G401 (cell line): ENCODE results near the gene SOWAHC. TPM values are rescaled to one million over a fixed set of nuclear protein-coding genes. Genes with fewer than 3 reads are reported as not detected.
"Not testable (repeated sequence)": the region's sequence is repeated elsewhere in the genome, so short reads cannot be mapped to it uniquely, and the experiment has no call there.

ENCODE experiments used
- DNase-seq: peaks from one replicate; pipeline ENCODE4 v3.0.0-alpha.2; 2015; ENCODE audit warnings: low spot score
- in situ Hi-C: cut with HindIII; loops from 2 replicates; pipeline ENCODE4 v1.10.0; 2016; ENCODE audit warnings: low sequenced_read_pairs, mixed read lengths
- total RNA-seq: library from RNA; depleted of rRNA; stranded (reverse); fragments of >200 nt; shearing (Covaris generic); gene quantifications from 2 replicates; pipeline ENCODE4 v1.2.3, GENCODE V29; 2014

The SOWAHC gene
- total RNA-seq, 1 experiment from 2014 or later: 0.34 TPM

DNA sequence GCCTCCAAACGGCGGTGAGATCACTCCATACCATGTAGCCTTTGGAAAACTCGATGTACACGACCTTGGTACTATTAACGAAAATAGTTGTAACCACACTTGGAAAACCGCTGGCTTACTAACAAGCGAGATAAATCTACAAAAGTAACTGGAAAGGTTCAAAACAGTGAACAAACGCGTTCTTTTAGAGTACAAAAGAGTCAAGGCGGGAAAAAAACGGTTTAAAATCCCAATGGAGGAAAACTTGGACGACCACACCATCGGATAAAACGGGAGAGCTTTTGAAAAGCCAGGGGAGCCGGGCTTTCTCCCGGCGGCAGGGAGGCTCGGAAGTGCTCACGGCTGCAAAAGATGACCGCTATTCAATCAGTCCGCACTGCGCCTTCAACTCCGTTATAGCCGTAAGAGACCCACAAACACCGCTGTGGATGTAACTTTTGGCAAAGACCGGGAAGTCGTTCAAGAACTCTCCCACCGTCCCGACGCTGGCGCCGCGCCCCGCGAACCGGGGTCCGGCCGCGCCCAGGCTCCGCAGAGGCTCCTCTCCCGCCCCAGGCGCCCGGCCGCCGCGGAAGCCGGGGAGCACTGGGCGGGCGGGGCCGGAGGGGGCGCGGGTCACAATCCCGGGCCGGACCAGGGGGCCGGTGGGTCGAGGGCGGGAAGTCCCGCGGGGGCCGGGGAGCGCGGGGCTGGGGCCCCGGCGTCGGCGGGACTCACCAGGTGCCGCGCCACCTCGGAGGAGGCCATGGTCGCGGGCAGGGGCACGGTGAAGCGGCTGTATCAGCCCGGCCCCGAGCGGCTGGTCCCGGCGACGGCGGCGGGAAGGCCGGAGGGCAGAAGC, 863 bp upstream of the SOWAHC start:
- DNase-seq: no peak
- in situ Hi-C loops: no loop called here

DNA sequence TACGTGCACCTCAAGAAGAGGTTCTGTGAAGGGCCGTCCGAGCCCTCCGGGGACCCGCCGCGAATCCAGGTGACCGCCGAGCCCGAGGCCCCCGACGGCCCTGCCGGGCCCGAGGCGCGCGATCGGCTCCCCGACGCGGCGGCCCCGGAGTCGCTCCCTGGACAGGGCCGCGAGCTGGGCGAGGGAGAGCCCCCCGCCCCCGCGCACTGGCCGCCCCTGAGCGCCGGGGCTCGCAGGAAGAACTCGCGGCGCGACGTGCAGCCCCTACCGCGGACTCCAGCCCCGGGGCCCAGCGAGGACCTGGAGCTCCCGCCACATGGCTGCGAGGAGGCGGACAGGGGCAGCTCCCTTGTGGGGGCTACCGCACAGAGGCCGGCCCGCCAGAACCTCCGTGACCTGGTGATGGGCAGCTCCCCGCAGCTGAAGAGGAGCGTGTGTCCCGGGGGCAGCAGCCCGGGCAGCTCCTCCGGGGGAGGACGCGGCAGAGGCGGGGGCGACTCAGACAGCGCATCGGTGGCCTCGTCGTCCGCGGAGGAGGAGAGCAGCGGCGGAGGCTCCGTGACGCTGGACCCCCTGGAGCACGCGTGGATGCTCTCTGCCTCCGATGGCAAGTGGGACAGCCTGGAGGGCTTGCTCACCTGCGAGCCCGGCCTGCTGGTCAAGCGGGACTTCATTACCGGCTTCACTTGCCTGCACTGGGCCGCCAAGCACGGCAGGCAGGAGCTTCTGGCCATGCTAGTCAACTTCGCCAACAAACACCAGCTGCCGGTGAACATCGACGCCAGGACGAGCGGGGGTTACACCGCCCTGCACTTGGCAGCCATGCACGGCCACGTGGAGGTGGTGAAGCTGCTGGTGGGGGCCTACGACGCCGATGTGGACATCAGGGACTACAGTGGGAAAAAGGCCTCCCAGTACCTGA, 812 bp downstream of the SOWAHC start:
- no peak for DNase-seq
- in situ Hi-C loops: no loop called here

DNA sequence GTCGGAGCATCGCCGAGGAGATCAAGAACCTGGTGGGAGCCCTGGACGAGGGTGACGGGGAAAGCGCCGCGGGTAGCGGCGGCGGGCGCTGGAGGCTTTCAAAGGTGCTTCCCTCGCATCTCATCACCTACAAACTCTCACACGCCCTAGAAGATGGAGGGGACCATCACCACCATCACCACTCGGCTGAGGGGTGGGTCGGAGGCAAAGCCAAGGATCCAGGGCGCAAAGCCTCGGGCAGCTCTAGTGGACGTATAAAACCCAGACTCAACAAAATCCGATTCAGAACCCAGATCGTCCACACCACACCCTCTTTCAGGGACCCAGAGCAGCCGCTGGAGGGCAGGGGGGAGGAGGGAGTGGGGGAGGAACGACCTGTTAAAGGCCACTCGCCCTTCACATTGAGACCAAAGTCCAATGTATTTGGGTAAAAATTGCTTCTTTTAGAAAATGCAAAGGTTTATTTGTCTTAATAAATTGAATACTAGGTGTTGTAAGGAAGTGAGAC, 1.5 kb downstream of the SOWAHC start:
- in situ Hi-C loops: no loop called here
- DNase-seq: no peak

DNA sequence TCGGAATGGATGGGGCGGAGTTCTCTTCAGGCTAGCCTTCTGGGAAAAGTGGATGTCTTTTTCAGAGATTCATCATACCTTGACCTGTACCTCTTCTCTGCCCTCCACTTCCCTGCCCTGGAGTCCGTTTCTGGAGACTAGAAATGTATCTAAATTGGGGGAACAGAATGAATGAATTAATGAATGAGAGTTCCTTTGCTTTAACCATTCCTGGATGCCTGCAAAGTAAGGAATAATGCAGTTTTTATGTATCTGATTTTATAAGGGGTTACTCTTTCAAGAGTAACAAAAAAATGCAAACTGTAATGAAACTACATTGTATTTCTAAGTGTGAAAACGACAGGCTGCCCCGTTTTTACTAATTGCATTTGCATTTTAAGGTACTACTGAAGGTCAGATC, 2.0 kb downstream of the SOWAHC start:
- in situ Hi-C loops: no loop called here
- DNase-seq: no peak

DNA sequence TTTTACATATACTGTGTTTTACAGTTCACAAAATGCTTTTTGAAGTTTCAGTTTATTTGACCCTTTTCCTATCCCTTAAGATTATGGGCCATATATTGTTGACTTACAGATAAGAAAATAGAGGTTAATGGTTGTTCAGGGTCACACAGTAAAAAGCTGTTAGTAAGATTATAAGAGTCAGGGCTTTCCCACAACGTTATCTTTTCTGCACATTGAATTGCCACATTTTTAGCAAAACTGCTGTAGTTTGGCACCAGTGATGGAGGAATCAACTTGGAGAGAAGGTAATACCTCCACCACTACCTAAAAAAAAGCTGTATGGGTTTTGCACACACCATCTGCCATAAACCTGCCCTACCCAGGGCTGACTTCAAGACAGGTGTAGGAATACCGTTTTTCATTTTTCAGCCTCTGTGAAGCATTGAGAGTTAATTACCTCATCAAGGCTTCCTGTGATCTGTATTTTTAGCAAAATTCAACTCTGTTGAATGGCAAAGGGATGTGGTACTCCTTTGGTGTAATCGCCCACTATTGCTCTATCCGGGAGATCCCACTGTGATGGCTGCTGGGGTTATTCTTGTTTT, 5.0 kb downstream of the SOWAHC start:
- in situ Hi-C loops: no loop called here
- no peak for DNase-seq

DNA sequence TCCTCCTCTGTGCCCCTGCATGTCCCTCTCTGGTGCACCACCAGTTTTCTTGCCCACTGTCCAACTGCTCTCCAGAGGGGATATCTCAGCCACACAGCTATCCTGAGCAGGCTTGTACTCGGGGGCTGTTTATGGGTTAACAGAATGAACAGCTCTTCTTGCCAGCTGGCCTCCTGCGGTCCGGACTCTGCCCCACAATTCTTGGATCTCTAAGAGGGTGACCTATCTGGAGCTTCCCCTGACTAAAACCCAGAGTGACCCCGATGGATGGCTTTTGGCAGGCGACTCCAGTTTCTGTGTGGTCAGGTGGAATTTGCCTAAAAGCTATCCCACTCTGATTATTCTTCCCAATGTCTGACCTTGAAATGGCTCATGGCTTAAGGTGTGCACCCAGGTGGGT, 9.1 kb downstream of the SOWAHC start:
- in situ Hi-C loops: no loop called here
- no peak for DNase-seq

DNA sequence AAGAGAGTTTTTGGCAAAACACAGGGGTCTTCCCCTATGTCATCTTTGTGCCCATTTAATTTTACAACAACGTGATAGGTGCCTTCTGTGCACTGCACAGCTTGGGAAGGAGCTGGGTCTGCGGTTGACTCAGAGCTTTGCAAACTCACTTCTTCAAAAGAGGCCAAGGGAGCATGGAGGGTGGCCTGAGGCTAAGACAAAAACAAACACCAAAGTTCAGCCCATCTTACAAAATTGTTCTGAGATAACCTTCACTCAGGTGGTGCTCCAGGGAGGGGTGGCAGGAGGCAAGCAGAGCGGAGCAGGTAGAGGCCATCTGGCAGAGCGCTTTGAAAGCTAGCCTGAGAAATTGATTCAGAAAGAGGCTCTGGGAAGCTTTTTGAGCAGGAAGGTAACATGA, 9.8 kb downstream of the SOWAHC start:
- in situ Hi-C loops: no loop called here
- DNase-seq: no peak

DNA sequence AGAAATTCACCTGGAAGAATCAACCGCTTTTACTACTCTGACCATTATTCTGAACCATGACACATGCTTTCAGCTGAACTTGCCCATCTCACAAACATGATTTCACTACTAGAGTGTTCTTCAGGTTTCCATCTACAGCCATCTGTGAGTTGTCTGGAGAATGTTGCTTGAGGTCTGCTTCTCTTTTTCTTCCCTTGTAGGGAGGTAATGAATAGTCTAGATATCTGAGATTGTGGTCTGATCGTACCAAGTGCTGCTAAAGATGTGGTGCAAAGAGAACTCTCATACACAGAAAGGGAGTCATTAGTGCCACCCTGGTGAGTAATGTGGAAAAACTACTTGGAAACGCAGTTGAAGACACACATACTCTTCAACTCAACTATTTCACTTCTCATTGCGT, 10.2 kb downstream of the SOWAHC start:
- no peak for DNase-seq
- in situ Hi-C loops: no loop called here

DNA sequence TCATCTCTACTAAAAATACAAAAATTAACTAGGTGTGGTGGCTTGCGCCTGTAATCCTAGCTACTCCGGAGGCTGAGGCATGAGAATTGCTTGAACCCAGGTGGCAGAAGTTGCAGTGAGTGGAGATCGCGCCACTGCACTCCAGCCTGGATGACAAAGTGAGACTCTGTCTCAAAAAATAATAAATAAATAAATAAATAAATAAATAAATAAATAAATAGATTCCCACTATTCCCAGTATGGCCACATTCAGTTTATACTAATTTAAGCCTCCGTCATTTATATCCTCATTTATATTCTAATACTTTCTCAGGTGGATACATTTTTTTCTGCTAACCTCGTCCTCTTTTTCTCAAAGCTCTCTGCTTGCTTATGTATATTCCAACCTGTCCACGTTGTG, 14.2 kb downstream of the SOWAHC start:
- DNase-seq, in situ Hi-C loops: not testable (repeated sequence)

DNA sequence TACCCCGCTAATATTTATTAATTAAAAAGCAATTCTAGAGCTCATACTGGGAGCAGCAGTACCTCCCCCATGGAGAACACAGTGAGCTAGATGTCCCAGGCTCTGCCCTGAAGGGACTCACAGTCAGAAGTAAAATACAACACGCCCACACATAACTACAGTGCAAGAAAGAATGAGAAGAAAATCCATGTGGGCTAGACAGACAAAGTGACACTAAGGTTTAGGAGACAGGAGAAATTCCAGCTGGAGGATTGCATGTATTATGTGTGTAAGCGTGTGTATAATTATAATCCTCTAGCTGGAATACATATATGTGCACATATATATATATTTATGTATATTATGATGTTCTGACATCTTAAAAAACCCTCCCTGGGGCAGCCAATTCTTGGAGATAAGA, 15.7 kb downstream of the SOWAHC start:
- in situ Hi-C loops: no loop called here

DNA sequence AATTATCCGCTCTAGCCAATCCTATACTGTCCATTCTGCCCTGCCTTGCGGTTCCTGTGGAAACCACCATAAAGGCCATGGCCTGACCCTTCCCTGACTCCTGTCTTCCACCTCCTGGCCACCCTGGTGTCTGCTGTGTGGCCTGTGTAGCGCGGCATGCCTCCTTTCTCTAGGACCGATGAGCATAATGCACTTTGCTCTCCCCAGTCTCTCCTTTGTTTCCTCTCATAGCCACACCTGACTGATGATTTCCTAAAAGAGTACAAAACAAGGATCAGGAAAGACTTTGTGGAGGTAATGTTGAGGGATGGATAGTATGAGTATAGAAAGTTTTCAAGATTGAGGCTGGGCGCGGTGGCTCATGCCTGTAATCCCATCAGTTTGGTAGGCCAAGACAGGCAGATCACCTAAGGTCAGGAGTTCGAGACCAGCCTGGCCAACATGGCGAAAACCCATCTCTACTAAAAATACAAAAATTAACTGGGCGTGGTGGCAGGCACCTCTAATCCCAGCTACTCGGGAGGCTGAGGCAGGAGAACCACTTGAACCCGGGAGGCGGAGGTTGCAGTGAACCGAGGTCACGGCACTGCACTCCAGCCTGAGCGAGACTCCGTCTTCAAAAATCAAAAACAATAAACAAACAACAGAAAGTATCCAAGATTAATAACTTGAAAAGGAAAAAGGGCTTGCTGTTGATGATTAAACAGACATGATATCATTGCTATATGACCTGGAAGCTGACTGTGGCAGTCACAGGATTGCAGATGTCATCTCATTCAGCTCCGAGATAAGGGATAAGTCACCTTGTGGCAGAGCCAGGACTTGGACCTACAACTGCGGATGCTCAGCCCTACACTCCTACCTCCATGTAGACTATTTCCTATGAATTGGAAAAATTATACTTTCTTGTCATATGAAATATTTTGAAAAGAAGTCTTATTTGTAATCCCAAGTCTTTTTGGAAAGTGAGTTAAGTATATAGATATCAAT, 16.6 kb downstream of the SOWAHC start:
- in situ Hi-C loops: no loop called here

More for the DNA sequence above, 15.7 kb downstream of the SOWAHC start:
- DNase-seq: no peak

DNA sequence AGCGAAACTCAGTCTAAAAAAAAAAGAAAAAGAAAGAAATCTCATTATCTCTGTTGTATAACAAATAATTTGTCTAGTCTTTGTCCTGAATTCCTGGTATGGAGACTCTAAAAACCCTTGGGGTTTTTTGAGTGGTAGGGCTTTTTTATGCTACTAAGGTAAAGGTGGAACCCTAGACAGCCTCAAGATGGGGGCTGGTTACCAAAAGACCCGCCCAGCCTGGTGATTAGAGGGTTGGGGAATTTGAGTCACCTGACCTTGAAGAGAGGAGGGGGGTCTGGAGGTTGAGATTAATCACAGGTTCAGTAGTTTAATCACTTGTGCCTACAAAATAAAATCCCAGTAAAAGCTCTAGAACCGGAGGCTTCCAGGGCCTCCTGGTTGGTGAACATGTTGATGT, 17.6 kb downstream of the SOWAHC start:
- in situ Hi-C loops: no loop called here
- no peak for DNase-seq

More for the DNA sequence above, 16.6 kb downstream of the SOWAHC start:
- DNase-seq: no peak

DNA sequence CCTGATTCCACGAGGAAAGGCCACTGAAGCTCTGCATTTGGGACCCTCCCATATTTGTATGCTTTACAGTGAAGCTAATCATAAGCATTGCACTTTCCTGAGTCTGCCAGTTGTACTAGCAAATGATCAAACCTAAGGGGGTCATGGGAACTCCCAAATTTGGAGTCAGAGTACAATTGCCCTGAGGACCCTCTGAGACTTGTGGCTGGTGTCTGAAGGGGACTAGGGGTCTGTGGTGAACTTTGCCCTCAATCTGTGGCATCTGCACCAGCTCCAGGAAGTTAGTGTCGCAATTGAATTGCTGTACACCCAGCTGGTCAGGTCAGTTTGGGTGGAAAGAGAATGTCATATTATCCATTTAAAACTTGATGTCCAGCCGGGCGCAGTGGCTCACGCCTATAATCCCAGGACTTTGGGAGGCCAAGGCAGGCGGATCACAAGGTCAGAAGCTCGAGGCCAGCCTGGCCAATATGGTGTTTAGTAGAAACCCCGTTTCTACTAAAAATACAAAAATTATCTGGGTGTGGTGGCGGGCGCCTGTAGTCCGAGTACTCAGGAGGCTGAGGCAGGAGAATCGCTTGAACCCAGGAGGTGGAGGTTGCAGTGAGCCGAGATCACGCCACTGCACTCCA, 18.1 kb downstream of the SOWAHC start:
- in situ Hi-C loops: no loop called here
- no peak for DNase-seq

DNA sequence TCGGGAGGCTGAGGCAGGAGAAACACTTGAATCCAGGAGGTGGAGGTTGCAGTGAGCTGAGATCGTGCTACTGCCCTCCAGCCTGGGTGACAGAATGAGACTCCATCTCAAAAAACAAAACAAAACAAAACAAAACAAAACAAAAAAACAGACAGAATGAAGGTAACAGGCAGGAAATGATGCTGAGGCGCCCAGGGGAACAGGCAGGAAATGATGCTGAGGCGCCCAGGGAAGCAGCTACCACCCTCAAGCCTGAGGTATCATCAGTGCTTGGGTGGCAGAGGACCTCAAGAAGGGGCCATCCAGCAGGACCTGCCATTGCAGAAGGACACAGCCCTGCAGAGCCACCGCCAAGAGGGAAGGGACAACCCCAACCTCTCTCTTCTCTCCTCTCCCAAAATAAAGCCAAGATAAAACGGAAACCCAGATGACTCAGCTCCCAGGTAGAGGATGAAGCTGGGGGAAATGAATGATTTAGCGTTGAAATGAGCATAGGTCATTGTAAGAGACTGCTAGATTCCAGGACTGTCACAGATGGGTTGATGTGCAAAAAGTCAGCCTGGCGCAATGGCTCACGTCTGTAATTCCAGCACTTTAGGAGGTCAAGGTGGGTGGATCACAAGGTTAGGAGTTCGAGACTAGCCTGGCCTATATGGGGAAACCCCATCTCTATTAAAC, 19.3 kb downstream of the SOWAHC start:
- DNase-seq: no peak
- in situ Hi-C loops: no loop called here

DNA sequence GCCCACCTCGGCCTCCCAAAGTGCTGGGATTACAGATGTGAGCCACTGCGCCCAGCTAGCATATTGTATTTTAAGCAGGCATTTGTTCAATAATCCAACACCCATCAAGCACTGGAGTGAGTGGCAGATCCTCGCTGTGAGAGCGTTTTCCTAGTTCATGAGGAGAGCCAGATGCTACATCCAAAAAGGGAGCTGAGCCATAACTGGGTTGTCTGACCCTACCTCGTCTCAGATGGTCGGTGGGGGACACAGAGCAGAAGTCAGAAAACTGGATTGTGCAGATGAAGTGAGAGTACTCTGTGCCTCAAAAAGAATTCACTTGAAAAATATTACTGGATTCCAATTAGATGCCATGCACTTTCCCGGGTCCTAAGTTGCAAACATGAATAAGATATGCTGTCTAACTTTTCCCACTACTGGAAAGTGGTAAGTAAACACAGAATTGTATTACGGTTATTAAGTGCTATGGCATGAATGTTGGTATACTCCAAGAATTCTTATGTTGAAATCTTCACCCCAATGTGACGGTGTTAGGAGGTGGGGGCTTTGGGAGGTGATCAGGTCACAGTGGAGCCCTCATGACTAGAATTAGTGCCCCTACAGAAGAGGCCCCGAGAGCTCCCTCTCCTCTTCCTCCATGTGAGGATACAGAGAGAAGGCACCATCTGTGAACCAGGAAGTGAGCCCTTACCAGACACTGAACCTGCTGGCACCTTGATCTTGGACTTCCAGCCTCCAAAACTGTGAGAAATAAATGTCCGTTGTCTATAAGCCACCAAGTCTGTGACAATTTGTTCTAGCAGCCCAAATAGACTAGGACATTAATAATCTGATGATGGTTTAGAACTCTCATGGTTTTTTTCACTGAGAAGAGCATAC, 21.5 kb downstream of the SOWAHC start:
- no peak for DNase-seq
- in situ Hi-C loops: no loop called here

DNA sequence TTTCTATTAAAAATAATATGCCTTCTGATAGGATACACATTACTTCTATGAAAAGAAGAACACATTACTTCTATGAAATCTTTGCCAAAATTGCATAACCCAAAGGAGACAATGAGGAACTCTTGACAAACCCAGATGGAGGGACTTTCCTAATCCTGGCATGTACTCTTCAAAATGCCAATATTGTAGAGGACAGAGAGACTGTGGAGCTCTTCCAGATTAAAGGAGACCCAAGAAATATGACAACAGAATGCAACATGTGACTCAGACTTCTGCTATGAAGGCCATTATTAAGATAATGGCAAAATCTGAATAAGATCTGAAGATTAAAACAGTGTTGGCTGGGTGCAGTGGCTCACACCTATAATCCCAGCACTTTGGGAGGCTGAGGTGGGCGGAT, 22.2 kb downstream of the SOWAHC start:
- no peak for DNase-seq
- in situ Hi-C loops: no loop called here
